ENCODE results near the gene SHROOM3.

The SHROOM3 gene

GRCh38 chr4:76591992-76592391 is 157.0 kb downstream of the SHROOM3 start:
- no peak for TF ChIP-seq FOXP2 (optimal IDR thresholded peaks at IDR 0.05; ENCODE audit: borderline replicate concordance, extremely low read depth, extremely low read length, insufficient read depth)
- no peak for TF ChIP-seq POLR2AphosphoS5 (IDR thresholded peaks at IDR 0.05; ENCODE audit: low read depth, low read length)
- TF ChIP-seq SIN3A (IDR thresholded peaks at IDR 0.05; ENCODE audit: borderline replicate concordance, insufficient read depth, low read length), result no peak
- no peak for TF ChIP-seq REST (IDR thresholded peaks at IDR 0.05; ENCODE audit: insufficient read depth in 1 of 2, low read depth in 2 of 2, low read length in 2 of 2)
- TF ChIP-seq TAF1 (IDR thresholded peaks at IDR 0.05; ENCODE audit: borderline replicate concordance, insufficient read depth, low read length), result no peak

- no peak for TF ChIP-seq SIN3A (IDR thresholded peaks at IDR 0.05; ENCODE audit: borderline replicate concordance, insufficient read depth, low read length)
- TF ChIP-seq FOXP2 (optimal IDR thresholded peaks at IDR 0.05; ENCODE audit: borderline replicate concordance, extremely low read depth, extremely low read length, insufficient read depth), result no peak
- TF ChIP-seq TAF1 (IDR thresholded peaks at IDR 0.05; ENCODE audit: borderline replicate concordance, insufficient read depth, low read length), result no peak
- TF ChIP-seq POLR2AphosphoS5 (IDR thresholded peaks at IDR 0.05; ENCODE audit: low read depth, low read length), result no peak
- TF ChIP-seq REST (IDR thresholded peaks at IDR 0.05; ENCODE audit: insufficient read depth in 1 of 2, low read depth in 2 of 2, low read length in 2 of 2), result no peak
These were observed 157.4 kb downstream of the SHROOM3 start for GRCh38 chr4:76592460-76592859.

- no peak for TF ChIP-seq SIN3A (IDR thresholded peaks at IDR 0.05; ENCODE audit: borderline replicate concordance, insufficient read depth, low read length)
- no peak for TF ChIP-seq POLR2AphosphoS5 (IDR thresholded peaks at IDR 0.05; ENCODE audit: low read depth, low read length)
- TF ChIP-seq FOXP2 (optimal IDR thresholded peaks at IDR 0.05; ENCODE audit: borderline replicate concordance, extremely low read depth, extremely low read length, insufficient read depth), result no peak
- no peak for TF ChIP-seq TAF1 (IDR thresholded peaks at IDR 0.05; ENCODE audit: borderline replicate concordance, insufficient read depth, low read length)
- TF ChIP-seq REST (IDR thresholded peaks at IDR 0.05; ENCODE audit: insufficient read depth in 1 of 2, low read depth in 2 of 2, low read length in 2 of 2), result no peak
These were observed 159.1 kb downstream of the SHROOM3 start for GRCh38 chr4:76594173-76594572.

DNA sequence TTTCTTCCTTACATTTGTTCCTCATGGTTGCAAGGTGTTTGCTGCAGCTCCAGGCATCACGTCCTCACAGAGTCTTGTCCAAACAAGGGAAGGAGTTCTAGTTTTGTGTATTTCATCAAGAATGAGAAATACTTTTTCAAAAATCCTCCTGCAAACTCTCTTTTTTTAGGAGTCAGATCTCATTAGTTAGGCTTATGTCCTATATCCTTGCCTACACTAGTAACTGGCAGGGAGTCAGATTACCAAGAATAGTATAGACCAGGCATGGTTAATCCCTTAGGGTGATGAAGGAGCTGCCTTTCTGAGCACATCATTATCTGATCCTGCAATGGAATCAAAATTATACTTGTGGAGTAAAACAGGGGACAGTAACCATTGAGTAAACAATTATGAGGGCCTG is 160.4 kb downstream of the SHROOM3 start:
- no peak for TF ChIP-seq REST (IDR thresholded peaks at IDR 0.05; ENCODE audit: insufficient read depth in 1 of 2, low read depth in 2 of 2, low read length in 2 of 2)
- no peak for TF ChIP-seq TAF1 (IDR thresholded peaks at IDR 0.05; ENCODE audit: borderline replicate concordance, insufficient read depth, low read length)
- no peak for TF ChIP-seq FOXP2 (optimal IDR thresholded peaks at IDR 0.05; ENCODE audit: borderline replicate concordance, extremely low read depth, extremely low read length, insufficient read depth)
- TF ChIP-seq POLR2AphosphoS5 (IDR thresholded peaks at IDR 0.05; ENCODE audit: low read depth, low read length), result no peak
- TF ChIP-seq SIN3A (IDR thresholded peaks at IDR 0.05; ENCODE audit: borderline replicate concordance, insufficient read depth, low read length), result no peak

- TF ChIP-seq POLR2AphosphoS5 (IDR thresholded peaks at IDR 0.05; ENCODE audit: low read depth, low read length), result no peak
- TF ChIP-seq TAF1 (IDR thresholded peaks at IDR 0.05; ENCODE audit: borderline replicate concordance, insufficient read depth, low read length), result no peak
- TF ChIP-seq SIN3A (IDR thresholded peaks at IDR 0.05; ENCODE audit: borderline replicate concordance, insufficient read depth, low read length), result no peak
- TF ChIP-seq REST (IDR thresholded peaks at IDR 0.05; ENCODE audit: insufficient read depth in 1 of 2, low read depth in 2 of 2, low read length in 2 of 2), result no peak
- TF ChIP-seq FOXP2 (optimal IDR thresholded peaks at IDR 0.05; ENCODE audit: borderline replicate concordance, extremely low read depth, extremely low read length, insufficient read depth), result no peak
These were observed 161.7 kb downstream of the SHROOM3 start for GRCh38 chr4:76596713-76597112.

Data from PFSK-1 (cell line).